PFSK-1 (cell line): Measurements from ENCODE around the gene MDN1.

ENCODE experiments used
- POLR2AphosphoS5 ChIP-seq: IDR thresholded peaks from 2 replicates; pipeline ENCODE4 v1.6.1; 2012; ENCODE audit warnings: low read depth, mild to moderate bottlenecking, control low read depth, low read length, moderate library complexity
- SIN3A ChIP-seq: IDR thresholded peaks from 2 replicates; pipeline ENCODE4 v1.6.1; 2012; ENCODE audit warnings: mild to moderate bottlenecking, low read length, moderate library complexity, borderline replicate concordance; ENCODE audit not compliant: insufficient read depth
- TAF1 ChIP-seq: IDR thresholded peaks from 2 replicates; pipeline ENCODE4 v1.6.1; 2012; ENCODE audit warnings: low read length, control low read depth, borderline replicate concordance; ENCODE audit not compliant: insufficient read depth
- TF ChIP-seq, protein P1 (sequence below), 2 experiments: IDR thresholded peaks; 2 replicates each; pipeline versions ENCODE4 v1.6.1 to v1.8.0; 2011 to 2012; ENCODE audit warnings: low read depth in 2 of 2, low read length in 2 of 2, control low read depth in 1 of 2, inconsistent platforms in 1 of 2, mild to moderate bottlenecking in 1 of 2, moderate library complexity in 1 of 2; ENCODE audit not compliant: insufficient read depth in 1 of 2

DNA sequence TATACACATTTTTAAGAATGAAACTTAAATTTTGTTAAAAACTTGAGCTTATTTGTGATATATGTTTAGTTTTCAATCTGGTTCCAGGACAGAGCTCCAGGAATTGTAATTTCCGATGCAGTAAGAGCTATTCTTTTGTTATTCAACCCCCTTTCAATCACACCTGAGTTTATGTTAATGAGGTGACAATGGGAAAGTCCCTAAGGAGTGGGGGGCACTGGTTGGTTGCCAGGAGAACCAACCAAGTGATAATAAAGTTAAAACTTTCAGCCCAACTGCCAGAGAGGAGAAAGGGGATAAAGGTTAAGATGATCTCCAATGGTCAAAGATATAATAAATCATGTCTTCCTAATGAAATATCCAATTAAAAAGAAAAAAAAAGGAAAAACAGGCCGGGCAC is 19.8 kb downstream of the MDN1 start:
- TF ChIP-seq SIN3A (no peak), POLR2AphosphoS5 (no peak), TAF1 (no peak)
- TF ChIP-seq, protein P1, sequence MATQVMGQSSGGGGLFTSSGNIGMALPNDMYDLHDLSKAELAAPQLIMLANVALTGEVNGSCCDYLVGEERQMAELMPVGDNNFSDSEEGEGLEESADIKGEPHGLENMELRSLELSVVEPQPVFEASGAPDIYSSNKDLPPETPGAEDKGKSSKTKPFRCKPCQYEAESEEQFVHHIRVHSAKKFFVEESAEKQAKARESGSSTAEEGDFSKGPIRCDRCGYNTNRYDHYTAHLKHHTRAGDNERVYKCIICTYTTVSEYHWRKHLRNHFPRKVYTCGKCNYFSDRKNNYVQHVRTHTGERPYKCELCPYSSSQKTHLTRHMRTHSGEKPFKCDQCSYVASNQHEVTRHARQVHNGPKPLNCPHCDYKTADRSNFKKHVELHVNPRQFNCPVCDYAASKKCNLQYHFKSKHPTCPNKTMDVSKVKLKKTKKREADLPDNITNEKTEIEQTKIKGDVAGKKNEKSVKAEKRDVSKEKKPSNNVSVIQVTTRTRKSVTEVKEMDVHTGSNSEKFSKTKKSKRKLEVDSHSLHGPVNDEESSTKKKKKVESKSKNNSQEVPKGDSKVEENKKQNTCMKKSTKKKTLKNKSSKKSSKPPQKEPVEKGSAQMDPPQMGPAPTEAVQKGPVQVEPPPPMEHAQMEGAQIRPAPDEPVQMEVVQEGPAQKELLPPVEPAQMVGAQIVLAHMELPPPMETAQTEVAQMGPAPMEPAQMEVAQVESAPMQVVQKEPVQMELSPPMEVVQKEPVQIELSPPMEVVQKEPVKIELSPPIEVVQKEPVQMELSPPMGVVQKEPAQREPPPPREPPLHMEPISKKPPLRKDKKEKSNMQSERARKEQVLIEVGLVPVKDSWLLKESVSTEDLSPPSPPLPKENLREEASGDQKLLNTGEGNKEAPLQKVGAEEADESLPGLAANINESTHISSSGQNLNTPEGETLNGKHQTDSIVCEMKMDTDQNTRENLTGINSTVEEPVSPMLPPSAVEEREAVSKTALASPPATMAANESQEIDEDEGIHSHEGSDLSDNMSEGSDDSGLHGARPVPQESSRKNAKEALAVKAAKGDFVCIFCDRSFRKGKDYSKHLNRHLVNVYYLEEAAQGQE (IDR thresholded peaks at IDR 0.05; ENCODE audit: insufficient read depth in 1 of 2, low read depth in 2 of 2, low read length in 2 of 2), result no peak
